ENCODE results near the gene WRNIP1.

- TF ChIP-seq BACH2 (CRISPR knock-in tag; IDR thresholded peaks at IDR 0.05; ENCODE audit: borderline replicate concordance) (no peak), TSHZ2 (CRISPR knock-in tag; IDR thresholded peaks at IDR 0.05) (no peak)
These were observed 58.1 kb downstream of the WRNIP1 start for GRCh38 chr6:2823104-2823850.
